Uterus (tissue), 4 donors: ENCODE results near the gene CLEC4M. TPM values are rescaled to one million over a fixed set of nuclear protein-coding genes. Genes with fewer than 3 reads are reported as not detected.

Source experiments
- DNase-seq, 2 donors: peaks; one replicate each; pipeline ENCODE4 v3.0.0-alpha.2; 2019 to 2020
- H3K27ac ChIP-seq, 2 donors: fragments of 200-600 bp; sonication (generic); 1 replicate in 1 of 2; 2 replicates in 1 of 2; pipeline ENCODE4 v1.5.1; 2016 to 2018
- H3K27me3 ChIP-seq, 2 donors: fragments of 200-600 bp; sonication (generic); one replicate each; pipeline ENCODE4 v1.5.1; 2018 to 2019; ENCODE audit warnings: control low read depth in 1 of 2
- H3K36me3 ChIP-seq, 2 donors: fragments of 200-600 bp; sonication (generic); one replicate each; pipeline ENCODE4 v1.5.1; 2019; ENCODE audit warnings: control low read depth in 1 of 2
- H3K4me1 ChIP-seq, 2 donors: fragments of 200-600 bp; sonication (generic); one replicate each; pipeline ENCODE4 v1.5.1; 2018 to 2019; ENCODE audit warnings: control low read depth in 1 of 2
- H3K4me3 ChIP-seq, 2 donors: fragments of 200-600 bp; sonication (generic); 1 replicate in 1 of 2; 2 replicates in 1 of 2; pipeline ENCODE4 v1.5.1; 2018 to 2019; ENCODE audit warnings: mild to moderate bottlenecking in 1 of 2
- H3K9me3 ChIP-seq, 2 donors: fragments of 200-600 bp; sonication (generic); one replicate each; pipeline ENCODE4 v1.5.1; 2019; ENCODE audit warnings: control low read depth in 1 of 2
- CTCF ChIP-seq, 4 experiments: fragments of 200-600 bp in 2 of 4; fragments of 450-650 bp in 2 of 4; sonication (generic) in 2 of 4; IDR thresholded peaks; one replicate each; pipeline ENCODE4 v1.5.1; 2016 to 2019; ENCODE audit warnings: antibody characterized with exemption in 4 of 4, mild to moderate bottlenecking in 2 of 4, moderate library complexity in 1 of 4
- POLR2A ChIP-seq, 2 donors: fragments of 450-650 bp; IDR thresholded peaks; one replicate each; pipeline ENCODE4 v1.6.1; 2016; ENCODE audit warnings: antibody characterized with exemption in 2 of 2, mild to moderate bottlenecking in 1 of 2, moderate library complexity in 1 of 2
- intact Hi-C: fragments of 100-400 bp; cut with DNase I; formaldehyde crosslinking; loops from one replicate; pipeline ENCODE4 v1.15.1; 2023; ENCODE audit warnings: low total_unique reads
- total RNA-seq, 4 donors: library from RNA; depleted of rRNA in 3 of 4; stranded (reverse); fragments of >200 nt in 3 of 4; gene quantifications; one replicate each; pipeline versions ENCODE4 v1.1.0 to v1.2.4, GENCODE V29; 2014 to 2023
- donor health status: DM: yes; HTN: yes; CAD: no.

Gene CLEC4M
- under 1 TPM in 1 of 4 donors, not detected in 3; 0.62 TPM for total RNA-seq

GRCh38 chr19:7762719-7763293, at the start of gene CLEC4M:
Gene CLEC4M, plus strand, starts transcription at chr19:7763243. Its CDS starts 24 bp downstream, at chr19:7763267.
- Histone ChIP-seq H3K36me3 (no peaks in the 10 kb centered on the region), H3K9me3 (no peaks in the 10 kb centered on the region), H3K4me1 (no peaks in the 10 kb centered on the region), H3K27ac (no peak within 1 kb of the TSS), H3K4me3 (no peak within 1 kb of the TSS), H3K27me3 (no peaks in the 10 kb centered on the region)
- no peak for TF ChIP-seq CTCF (IDR thresholded peaks at IDR 0.05)
- no peak for TF ChIP-seq POLR2A (IDR thresholded peaks at IDR 0.05)
- intact Hi-C loops, result no loop called here
- no peak for DNase-seq

- no peaks in the 10 kb centered on the region for H3K4me1 ChIP-seq
- no peaks in the 10 kb centered on the region for H3K27me3 ChIP-seq
- no peak overlapping the region for H3K27ac ChIP-seq
- DNase-seq, result no peak
- no peaks in the 10 kb centered on the region for H3K36me3 ChIP-seq
- TF ChIP-seq POLR2A (IDR thresholded peaks at IDR 0.05), result no peak
- no peak for TF ChIP-seq CTCF (IDR thresholded peaks at IDR 0.05)
- no peak overlapping the region for H3K4me3 ChIP-seq
- intact Hi-C loops, result no loop called here
- H3K9me3 ChIP-seq, result no peaks in the 10 kb centered on the region
Observed at GRCh38 chr19:7715671-7716070, 47.4 kb upstream of the CLEC4M start.

GRCh38 chr19:7716762-7717161, 46.3 kb upstream of the CLEC4M start:
- H3K27me3 ChIP-seq, result no peaks in the 10 kb centered on the region
- TF ChIP-seq CTCF (IDR thresholded peaks at IDR 0.05) (no peak), POLR2A (IDR thresholded peaks at IDR 0.05) (no peak)
- no peaks in the 10 kb centered on the region for H3K36me3 ChIP-seq
- H3K4me1 ChIP-seq, result no peaks in the 10 kb centered on the region
- no peak for DNase-seq
- no peak overlapping the region for H3K27ac ChIP-seq
- no peak overlapping the region for H3K4me3 ChIP-seq
- H3K9me3 ChIP-seq, result no peaks in the 10 kb centered on the region
- intact Hi-C loops, result no loop called here

- no peak for DNase-seq
- no peak overlapping the region for H3K4me3 ChIP-seq
- H3K36me3 ChIP-seq, result no peaks in the 10 kb centered on the region
- H3K9me3 ChIP-seq, result no peaks in the 10 kb centered on the region
- no peaks in the 10 kb centered on the region for H3K27me3 ChIP-seq
- H3K4me1 ChIP-seq, result no peaks in the 10 kb centered on the region
- TF ChIP-seq POLR2A (IDR thresholded peaks at IDR 0.05), result no peak
- no peak for TF ChIP-seq CTCF (IDR thresholded peaks at IDR 0.05)
- intact Hi-C loops, result no loop called here
- H3K27ac ChIP-seq, result no peak overlapping the region
Observed at GRCh38 chr19:7718668-7719067, 44.4 kb upstream of the CLEC4M start.

GRCh38 chr19:7720351-7720750, 42.7 kb upstream of the CLEC4M start:
- intact Hi-C loops, result no loop called here
- Histone ChIP-seq H3K27me3 (no peaks in the 10 kb centered on the region), H3K27ac (no peak overlapping the region), H3K4me3 (no peak overlapping the region), H3K4me1 (no peaks in the 10 kb centered on the region), H3K36me3 (no peaks in the 10 kb centered on the region), H3K9me3 (no peaks in the 10 kb centered on the region)
- no peak for DNase-seq
- TF ChIP-seq CTCF (IDR thresholded peaks at IDR 0.05) (no peak), POLR2A (IDR thresholded peaks at IDR 0.05) (no peak)
